AG10803 (cell line): ENCODE data around the gene KIRREL1.
A peak's percentile ranks its signal among the peaks of the same experiment; 100 is the strongest.

Source experiments
- DNase-seq: peaks from one replicate; pipeline ENCODE4 v3.0.0; 2010; ENCODE audit warnings: low read depth
- H3K4me3 ChIP-seq: 2 replicates; pipeline ENCODE4 v1.5.1; 2011; ENCODE audit warnings: mild to moderate bottlenecking, low read length, control low read depth
- CTCF ChIP-seq: conservative IDR thresholded peaks from 2 replicates; pipeline ENCODE4 v1.5.1; 2011; ENCODE audit warnings: mild to moderate bottlenecking, low read length, control low read depth, inconsistent platforms

KIRREL1 gene

GRCh38 chr1:157971769-157972168 is 21.7 kb upstream of the KIRREL1 start:
- no peak overlapping the region for H3K4me3 ChIP-seq
- DNase-seq: no peak
- no peak for TF ChIP-seq CTCF

- DNase-seq: no peak
These were observed 18.1 kb upstream of the KIRREL1 start for GRCh38 chr1:157975228-157975950.

GRCh38 chr1:157976888-157977287 is 16.6 kb upstream of the KIRREL1 start:
- no peak for DNase-seq
- H3K4me3 ChIP-seq: no peak overlapping the region
- TF ChIP-seq CTCF: no peak

More at GRCh38 chr1:157975228-157975950, 18.1 kb upstream of the KIRREL1 start:
- TF ChIP-seq CTCF: no peak
- no peak overlapping the region for H3K4me3 ChIP-seq

GRCh38 chr1:157978586-157979403 is 14.7 kb upstream of the KIRREL1 start:
- peak; percentile 6; the same call in 1 of the 2 replicates for TF ChIP-seq CTCF
- no peak for DNase-seq

GRCh38 chr1:157982136-157982535 is 11.3 kb upstream of the KIRREL1 start:
- DNase-seq: no peak
- no peak for TF ChIP-seq CTCF

More at GRCh38 chr1:157978586-157979403, 14.7 kb upstream of the KIRREL1 start:
- no peak overlapping the region for H3K4me3 ChIP-seq

GRCh38 chr1:157983787-157984186 is 9.7 kb upstream of the KIRREL1 start:
- no peak for TF ChIP-seq CTCF
- no peak for DNase-seq

More at GRCh38 chr1:157982136-157982535, 11.3 kb upstream of the KIRREL1 start:
- no peak overlapping the region for H3K4me3 ChIP-seq

More at GRCh38 chr1:157983787-157984186, 9.7 kb upstream of the KIRREL1 start:
- no peak overlapping the region for H3K4me3 ChIP-seq
